K562 (cell line): ENCODE data around the gene SRGAP3. TPM values are rescaled to one million over a fixed set of nuclear protein-coding genes. Genes with fewer than 3 reads are reported as not detected.

Source experiments
- ATAC-seq: fragments of 200-7000 bp; cut with Tn5 transposase; 3 replicates; pipeline ENCODE4 v1.9.1; 2020; ENCODE audit warnings: moderate library complexity
- BruUV-seq: library from RNA; stranded (reverse); fragments of 400-500 nt; replicated peaks from 2 replicates; lab custom pipeline; 2021; lab: Mats Ljungman, UMichigan
- CTCF ChIA-PET: fragments of 300-600 bp; formaldehyde crosslinking; extraction: SDS; loops from one replicate; lab custom pipeline; 2021; ENCODE audit warnings: low intra/inter-chr PET ratio; lab: Yijun Ruan, JAX
- POLR2A ChIA-PET: fragments of 300-600, 350-650 bp; sonication (Branson Sonifier 250); formaldehyde crosslinking; extraction: SDS; loops from one replicate; lab custom pipeline; 2021; ENCODE audit warnings: antibody characterized with exemption, inconsistent platforms; lab: Yijun Ruan, JAX
- DNase-seq, 4 experiments: peaks; one replicate each; pipeline versions ENCODE4 v3.0.0 to v3.0.0-alpha.2; 2011 to 2018; ENCODE audit warnings: low spot score in 3 of 4, mixed read lengths in 3 of 4; ENCODE audit errors: extremely low read depth in 1 of 4
- FAIRE-seq: peaks from 2 replicates; lab custom pipeline; 2011; peaks lifted over from hg19 to GRCh38; lab: Jason Lieb, UNC
- H2AFZ ChIP-seq: 2 replicates; pipeline ENCODE4 v1.6.0; 2011; ENCODE audit warnings: low read depth, low read length, control low read depth, inconsistent platforms
- H3K27ac ChIP-seq: fragments of 200-600 bp; 3 replicates; pipeline ENCODE4 v1.8.0; 2011; ENCODE audit warnings: low read depth, mild to moderate bottlenecking, control low read depth, inconsistent platforms, low read length, moderate library complexity, mixed read lengths; ENCODE audit errors: extremely low read depth
- H3K27me3 ChIP-seq, 2 experiments: fragments of 300-600 bp in 1 of 2; 2 replicates in 1 of 2; 3 replicates in 1 of 2; pipeline versions ENCODE4 v1.6.0 to v1.8.0; 2011; ENCODE audit warnings: inconsistent platforms in 2 of 2, low read length in 2 of 2, mild to moderate bottlenecking in 1 of 2, mixed read lengths in 1 of 2, moderate library complexity in 1 of 2; ENCODE audit not compliant: control insufficient read depth in 2 of 2, insufficient read depth in 2 of 2
- H3K36me3 ChIP-seq: fragments of 300-600 bp; 3 replicates; pipeline ENCODE4 v1.8.0; 2011; ENCODE audit warnings: mild to moderate bottlenecking, low read length, inconsistent platforms; ENCODE audit not compliant: control insufficient read depth, insufficient read depth
- H3K4me1 ChIP-seq, 2 experiments: fragments of 200-600 bp in 1 of 2; replicated peaks in 1 of 2; 2 replicates in 1 of 2; 3 replicates in 1 of 2; pipeline versions ENCODE4 v1.5.1 to v1.8.0; 2011; ENCODE audit warnings: inconsistent platforms in 2 of 2, low read length in 2 of 2, mild to moderate bottlenecking in 1 of 2, mixed read lengths in 1 of 2, moderate library complexity in 1 of 2; ENCODE audit not compliant: control insufficient read depth in 2 of 2, insufficient read depth in 2 of 2
- H3K4me2 ChIP-seq: 2 replicates; pipeline ENCODE4 v1.6.1; 2011; ENCODE audit warnings: low read length, control low read depth, inconsistent platforms, mixed read lengths; ENCODE audit not compliant: insufficient read depth
- H3K4me3 ChIP-seq: fragments of 200-600 bp; sonication (generic), shearing (Covaris generic); 2 replicates; pipeline ENCODE4 v1.5.1; 2016; ENCODE audit warnings: control low read depth, inconsistent platforms
- H3K79me2 ChIP-seq: fragments of 200-600 bp; 3 replicates; pipeline ENCODE4 v1.8.0; 2011; ENCODE audit warnings: low read length, inconsistent platforms; ENCODE audit not compliant: control insufficient read depth, insufficient read depth
- H3K9ac ChIP-seq, 2 experiments: 2 replicates each; pipeline versions ENCODE4 v1.6.0 to v1.6.1; 2011; ENCODE audit warnings: low read depth in 2 of 2, low read length in 2 of 2, control low read depth in 1 of 2, inconsistent platforms in 1 of 2, mild to moderate bottlenecking in 1 of 2, mixed read lengths in 1 of 2; ENCODE audit not compliant: insufficient read depth in 1 of 2
- H3K9me1 ChIP-seq: one replicate; pipeline ENCODE4 v1.6.0; 2011; ENCODE audit warnings: inconsistent platforms, mild to moderate bottlenecking, low read length, moderate library complexity; ENCODE audit not compliant: control insufficient read depth, insufficient read depth
- H3K9me3 ChIP-seq: replicated peaks from 2 replicates; pipeline ENCODE4 v1.5.1; 2011; ENCODE audit warnings: low read depth, low read length, inconsistent platforms; ENCODE audit not compliant: control insufficient read depth, insufficient read depth
- H4K20me1 ChIP-seq: replicated peaks from 2 replicates; pipeline ENCODE4 v1.6.1; 2011; ENCODE audit warnings: low read length, inconsistent platforms, mixed read lengths; ENCODE audit not compliant: control insufficient read depth, insufficient read depth
- DACH1 ChIP-seq: fragments of 450-650 bp; IDR thresholded peaks from 2 replicates; pipeline ENCODE4 v1.6.1; 2018; ENCODE audit not compliant: partially characterized antibody
- E2F6 ChIP-seq, 2 experiments: IDR thresholded peaks; 2 replicates each; pipeline ENCODE4 v1.6.1; 2011; ENCODE audit warnings: borderline replicate concordance in 1 of 2, control low read depth in 1 of 2, low read depth in 1 of 2, low read length in 1 of 2, mild to moderate bottlenecking in 1 of 2, mixed read lengths in 1 of 2, moderate library complexity in 1 of 2; ENCODE audit not compliant: insufficient read depth in 1 of 2, insufficient read length in 1 of 2, poor library complexity in 1 of 2, severe bottlenecking in 1 of 2; ENCODE audit errors: extremely low read depth in 1 of 2
- MGA ChIP-seq: fragments of 450-650 bp; IDR thresholded peaks from 2 replicates; pipeline ENCODE4 v1.6.1; 2016; ENCODE audit warnings: mild to moderate bottlenecking, moderate library complexity
- TFAM ChIP-seq: fragments of 250-450 bp; sonication (Bioruptor Pico); conservative IDR thresholded peaks from 2 replicates; pipeline ENCODE4 v1.5.0; 2021; ENCODE audit warnings: mild to moderate bottlenecking, moderate library complexity
- THRA ChIP-seq: fragments of 450-650 bp; IDR thresholded peaks from 2 replicates; pipeline ENCODE4 v1.6.1; 2017; ENCODE audit warnings: mild to moderate bottlenecking, moderate library complexity
- ZBTB17 ChIP-seq: fragments of 450-650 bp; formaldehyde crosslinking; IDR thresholded peaks from 2 replicates; pipeline ENCODE4 v1.4.0; 2020; ENCODE audit warnings: mild to moderate bottlenecking
- WGBS: fragments of 100-300 bp; shearing (Covaris generic); methylation state at CpG from one replicate; pipeline ENCODE4 v1.1.6; 2016; ENCODE audit warnings: low coverage, mixed read lengths; ENCODE audit not compliant: insufficient coverage; ENCODE audit errors: missing lambda C conversion rate; 5-methylcytosine and 5-hydroxymethylcytosine counted together
- in situ Hi-C: fragments of 300-500 bp; cut with MboI; formaldehyde crosslinking; loops from 4 replicates; pipeline ENCODE4 v1.15.0; 2018; ENCODE audit warnings: inconsistent platforms, mixed read lengths
- intact Hi-C: fragments of 100-400 bp; cut with micrococcal nuclease; formaldehyde crosslinking; loops from 2 replicates; pipeline ENCODE4 v1.14.2; 2022
- polyA plus RNA-seq, 8 experiments: library from polyadenylated mRNA; depleted of rRNA in 4 of 8; stranded (reverse) in 5 of 8; unstranded in 3 of 8; fragments of >200 nt; fragmentation: Nextera tagmentation in 2 of 8; fragmentation: Illumina TruSeq in 1 of 8; extraction: Ambion mirVana in 2 of 8; extraction: Trizol in 1 of 8; gene quantifications; 2 replicates each; pipeline versions ENCODE4 v1.2.1 to v1.2.3, GENCODE V29; 2011 to 2014; ENCODE audit warnings: inconsistent platforms in 1 of 8, missing spikeins in 1 of 8
- total RNA-seq, 7 experiments: library from RNA; depleted of rRNA in 6 of 7; stranded (reverse); fragments of >200 nt in 6 of 7; fragmentation: Illumina TruSeq in 2 of 7; extraction: Trizol in 2 of 7; gene quantifications; 2 replicates each; pipeline versions ENCODE4 v1.2.1 to v1.2.3, GENCODE V29; 2011 to 2021; ENCODE audit warnings: low replicate concordance in 1 of 7

The SRGAP3 gene
- total and polyA plus RNA-seq, 9 of the 15 experiments (the other 6 are each of a cell fraction or from before 2014, with no cell fraction given): 0.11 to 0.85 (median 0.35) TPM; not detected in 2

- TF ChIP-seq THRA (no peak), ZBTB17 (CRISPR knock-in tag) (no peak)
Observed at GRCh38 chr3:9190276-9190675, 59.2 kb downstream of the SRGAP3 start (continued).

DNA sequence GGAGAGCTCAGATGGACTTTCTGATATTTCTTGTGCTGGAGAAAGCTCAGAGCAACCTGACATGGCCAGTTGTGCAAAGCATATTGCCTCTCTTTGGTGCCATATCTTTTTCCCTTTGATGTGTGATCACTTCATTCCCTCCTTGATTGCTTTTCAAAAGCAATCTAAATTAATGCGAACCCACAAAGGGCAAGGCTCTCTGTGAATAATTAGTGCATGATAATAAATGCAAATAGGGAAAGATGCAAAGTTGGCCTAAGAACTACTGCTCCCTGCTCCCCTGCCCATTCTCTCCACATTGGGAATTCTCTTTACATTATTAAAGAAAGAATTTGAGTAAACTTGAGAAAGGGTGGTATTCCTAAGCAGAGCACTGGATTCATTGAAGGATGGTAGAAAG is 60.9 kb downstream of the SRGAP3 start:
- Histone ChIP-seq H3K4me2 (no peak overlapping the region), H3K9me1 (no peaks in the 10 kb centered on the region), H3K9me3 (no peaks in the 10 kb centered on the region), H3K9ac (no peak overlapping the region), H3K79me2 (no peaks in the 10 kb centered on the region), H2AFZ (no peak overlapping the region), H4K20me1 (peaks cover 9% of the 10 kb centered on the region), H3K36me3 (no peaks in the 10 kb centered on the region), H3K27me3 (peaks cover 33 to 63% of the 10 kb centered on the region in 2 experiments), H3K4me1 (no peaks in the 10 kb centered on the region), H3K4me3 (no peak overlapping the region), H3K27ac (no peak overlapping the region)
- intact Hi-C loops (no loop called here), in situ Hi-C loops (no loop called here)
- DNase-seq (no peak), ATAC-seq (no peak), FAIRE-seq (no peak)
- ChIA-PET POLR2A (interaction anchor here (1.9 kb wide), 1 partner anchor 14 kb away, joined by 4 read pairs; no protein-coding TSS in a partner anchor), CTCF (no interaction called here)
- 0% methylated on average over 1 of the region's 1 CpG for WGBS
- no TSS peak for BruUV-seq
- TF ChIP-seq MGA: no peak
- TF ChIP-seq DACH1: no peak
- no peak for TF ChIP-seq TFAM (CRISPR knock-in tag)
- no peak for TF ChIP-seq E2F6 (IDR thresholded peaks at IDR 0.05; ENCODE audit: borderline replicate concordance in 1 of 2, extremely low read depth in 1 of 2, insufficient read depth in 1 of 2, insufficient read length in 1 of 2, low read depth in 1 of 2, low read length in 1 of 2, poor library complexity in 1 of 2, severe bottlenecking in 1 of 2)
